IPS-NIHi11 (cell line): ENCODE measurements around the gene FSIP1.

ENCODE experiments used
- DNase-seq: peaks from one replicate; pipeline ENCODE4 v3.0.0; 2012; ENCODE audit warnings: mixed read lengths, low spot score

Gene FSIP1

GRCh38 chr15:39720081-39720480 lies 62.6 kb downstream of the FSIP1 start:
- no peak for DNase-seq

GRCh38 chr15:39719109-39719508 lies 63.5 kb downstream of the FSIP1 start:
- no peak for DNase-seq

DNA sequence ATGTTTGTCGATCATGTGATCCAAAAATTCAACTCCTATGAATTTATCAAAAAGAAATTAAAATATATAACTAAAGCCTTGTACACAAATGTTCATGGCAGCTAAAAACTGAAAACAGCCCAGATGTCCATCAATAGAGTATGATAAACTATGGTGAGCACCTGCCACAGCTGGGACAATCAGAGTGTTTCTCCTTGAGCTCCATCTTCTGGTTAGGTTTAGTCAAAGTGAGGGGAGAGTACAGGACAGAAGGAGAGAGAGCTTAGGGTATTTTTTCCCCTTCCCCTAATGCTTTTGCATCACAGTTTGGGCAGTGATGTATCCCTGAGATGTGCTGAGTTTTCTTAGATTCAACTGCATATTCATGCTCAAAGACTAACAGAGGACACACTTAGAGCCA lies 65.5 kb downstream of the FSIP1 start:
- DNase-seq, result no peak

DNA sequence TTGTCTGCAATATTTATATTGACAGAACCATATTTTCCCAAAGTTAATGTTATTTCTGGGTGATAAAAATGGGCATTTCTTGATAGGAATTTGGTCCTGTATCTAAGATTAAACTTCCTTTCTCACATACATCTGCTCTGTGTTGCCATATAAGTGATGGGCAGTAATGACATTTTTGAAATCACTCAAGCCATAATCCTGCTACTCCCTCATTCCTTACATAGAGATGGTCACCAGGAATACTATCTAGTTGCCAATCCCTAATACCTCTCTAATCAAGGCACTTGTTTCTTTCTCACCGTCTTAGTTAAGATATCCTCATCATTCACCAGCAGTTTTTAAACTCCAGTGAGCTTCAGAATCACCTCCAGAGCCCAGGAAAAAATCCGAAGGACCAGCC lies 68.4 kb downstream of the FSIP1 start:
- no peak for DNase-seq

- DNase-seq, result no peak
Measured at GRCh38 chr15:39713846-39714245, 68.8 kb downstream of the FSIP1 start.

GRCh38 chr15:39710681-39711080 lies 72.0 kb downstream of the FSIP1 start:
- DNase-seq, result no peak

DNA sequence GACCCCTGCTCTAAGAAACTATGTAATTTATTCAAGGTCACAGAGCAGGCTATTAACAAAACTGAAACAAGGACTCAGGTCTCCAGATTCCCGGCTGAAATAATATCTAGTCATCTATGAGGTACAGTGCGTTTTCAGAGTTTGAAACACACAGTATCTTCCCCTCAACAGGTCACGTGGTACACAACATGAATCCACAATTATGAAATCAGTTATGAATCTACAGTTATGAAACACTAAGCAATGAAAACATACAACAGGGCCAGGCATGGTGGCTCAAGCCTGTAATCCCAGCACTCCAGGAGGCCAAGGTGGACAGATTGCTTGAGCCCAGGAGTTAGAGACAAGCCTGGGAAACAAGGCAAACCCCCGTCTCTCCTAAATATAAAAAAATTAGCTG lies 72.7 kb downstream of the FSIP1 start:
- no peak for DNase-seq

DNA sequence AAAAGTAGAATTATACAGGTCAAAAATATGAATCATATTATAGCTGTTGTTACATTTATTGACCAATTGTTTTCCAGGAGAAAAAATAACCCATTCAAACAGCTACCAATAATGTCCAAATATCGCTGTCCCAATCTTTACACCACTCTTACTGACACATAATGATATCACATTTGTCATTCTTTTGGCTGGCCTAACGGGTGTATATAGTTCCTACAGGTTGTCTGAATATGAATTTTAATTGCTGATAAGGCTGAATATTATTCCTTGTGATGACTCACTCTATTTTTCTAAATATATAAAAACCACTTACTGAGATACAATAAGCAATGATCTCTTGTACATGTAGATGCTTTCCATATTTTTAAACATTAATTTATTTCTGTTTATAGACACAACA lies 76.4 kb downstream of the FSIP1 start:
- no peak for DNase-seq

- DNase-seq, result peak; percentile 27
Measured at GRCh38 chr15:39704689-39705088, 78.0 kb downstream of the FSIP1 start.

- DNase-seq, result no peak
Measured at GRCh38 chr15:39704235-39704634, 78.4 kb downstream of the FSIP1 start.

DNA sequence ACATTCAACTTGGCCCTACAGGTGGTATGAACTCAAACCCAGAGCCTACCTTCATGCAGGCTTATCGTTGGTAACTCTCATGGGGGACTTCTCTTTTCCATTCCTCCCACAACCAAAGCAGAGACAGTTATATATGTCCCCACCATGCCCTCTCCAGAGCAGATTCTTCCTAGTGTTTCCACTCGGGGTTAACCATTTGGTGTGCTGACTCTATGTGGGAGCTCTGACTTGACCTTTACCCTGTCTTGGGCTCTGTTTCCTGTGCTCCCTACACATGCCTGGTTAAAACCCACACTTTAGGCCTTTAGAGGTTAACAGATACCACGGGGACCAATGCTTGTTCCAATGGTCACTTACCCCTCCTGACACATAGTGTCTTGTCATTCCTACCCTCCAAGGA lies 80.7 kb downstream of the FSIP1 start:
- no peak for DNase-seq

DNA sequence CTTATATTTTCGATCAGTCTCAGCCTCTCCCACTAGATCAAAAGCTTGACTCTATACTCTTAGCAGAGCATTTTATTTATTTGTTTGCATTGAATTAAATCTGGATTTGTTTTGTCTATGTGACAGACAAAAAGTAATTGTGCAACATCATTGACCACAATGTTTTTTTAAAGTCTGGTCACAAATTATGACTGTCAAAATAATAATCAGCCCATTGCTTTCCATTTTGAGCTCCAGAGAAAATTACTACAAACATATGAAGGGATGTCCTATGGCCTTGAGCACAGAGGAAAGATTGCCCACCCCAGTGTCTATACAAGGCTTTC lies 82.3 kb downstream of the FSIP1 start:
- DNase-seq, result no peak

DNA sequence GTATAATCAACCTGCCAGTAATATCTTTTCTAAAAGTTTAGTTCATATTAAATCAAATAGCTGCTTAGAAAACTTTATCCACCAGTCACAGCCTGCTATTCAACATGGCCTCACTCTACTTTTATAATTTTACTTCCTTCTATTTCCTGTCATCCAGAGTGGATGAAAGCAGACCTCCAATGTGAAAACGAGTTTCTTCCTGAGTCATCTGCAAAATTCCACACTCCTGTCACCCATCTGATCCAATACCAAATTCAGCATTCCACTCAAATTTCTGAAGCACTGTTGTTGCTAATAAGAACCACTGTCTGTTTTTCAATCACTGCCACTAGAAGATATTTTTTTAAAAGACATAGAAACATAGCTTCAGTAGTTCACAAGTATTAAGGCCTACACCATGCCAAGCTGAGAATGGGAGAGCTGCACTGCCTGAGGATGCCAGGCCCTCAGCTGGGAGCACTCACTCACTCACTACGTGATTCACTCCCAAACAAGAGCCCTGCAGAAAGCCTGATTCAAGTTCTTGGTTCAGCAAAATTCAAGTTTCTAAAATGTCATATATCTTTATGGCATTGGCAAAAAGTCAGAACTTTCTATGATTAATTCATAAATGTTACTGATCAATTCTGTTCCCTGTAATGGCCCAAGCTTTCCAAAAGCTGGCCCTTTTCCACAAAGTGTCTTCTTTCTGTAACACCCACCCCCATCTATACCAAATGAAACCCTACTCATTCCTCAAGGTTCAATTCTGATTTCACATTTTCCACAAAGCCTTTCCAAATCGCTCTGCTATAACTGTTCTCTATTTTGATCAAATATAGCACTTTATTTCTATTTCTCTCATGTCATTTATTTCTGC lies 82.9 kb downstream of the FSIP1 start:
- DNase-seq, result no peak

- DNase-seq, result no peak
Measured at GRCh38 chr15:39698444-39699390, 83.9 kb downstream of the FSIP1 start.

DNA sequence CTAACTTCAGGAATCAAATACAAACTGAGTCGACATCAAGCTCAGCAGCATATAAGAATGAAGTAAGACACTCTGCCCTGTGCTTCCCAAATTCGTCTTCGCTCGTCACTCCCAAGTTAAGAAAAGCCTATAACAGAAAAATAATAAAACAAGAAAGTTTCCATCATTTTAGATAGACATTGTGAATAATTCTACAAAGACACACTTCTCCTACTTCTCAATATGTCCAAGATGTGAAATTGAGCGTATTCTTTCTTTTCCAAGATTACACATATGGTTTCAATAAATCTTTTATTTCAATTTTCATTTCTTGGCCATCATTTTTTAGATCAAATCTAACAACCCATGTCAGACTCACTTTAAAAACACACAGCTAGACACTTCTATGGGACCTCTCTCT lies 85.1 kb downstream of the FSIP1 start:
- DNase-seq, result no peak

GRCh38 chr15:39695793-39696192 lies 86.8 kb downstream of the FSIP1 start:
- DNase-seq, result no peak

GRCh38 chr15:39692356-39693327 lies 90.0 kb downstream of the FSIP1 start:
- DNase-seq, result peak; percentile 32

- DNase-seq, result no peak
Measured at GRCh38 chr15:39690881-39691634, 91.6 kb downstream of the FSIP1 start.

DNA sequence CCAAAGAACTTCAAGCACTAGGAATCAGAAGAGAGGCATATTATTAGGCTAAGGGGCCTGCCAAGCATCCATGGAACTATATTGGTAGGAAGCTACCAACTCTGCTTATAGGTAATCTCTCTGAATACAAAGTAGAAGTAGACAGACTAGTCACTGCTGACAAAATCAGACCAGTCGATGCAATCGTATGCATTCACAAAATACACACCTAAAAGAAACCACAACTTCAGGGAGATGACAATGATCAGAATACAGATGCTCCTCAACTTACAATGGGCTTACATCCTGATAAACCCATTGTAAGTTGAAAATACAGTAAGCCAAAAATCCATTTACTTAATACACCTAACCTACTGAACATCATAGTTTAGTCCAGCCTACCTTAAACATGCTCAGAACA lies 94.7 kb downstream of the FSIP1 start:
- DNase-seq, result no peak

DNA sequence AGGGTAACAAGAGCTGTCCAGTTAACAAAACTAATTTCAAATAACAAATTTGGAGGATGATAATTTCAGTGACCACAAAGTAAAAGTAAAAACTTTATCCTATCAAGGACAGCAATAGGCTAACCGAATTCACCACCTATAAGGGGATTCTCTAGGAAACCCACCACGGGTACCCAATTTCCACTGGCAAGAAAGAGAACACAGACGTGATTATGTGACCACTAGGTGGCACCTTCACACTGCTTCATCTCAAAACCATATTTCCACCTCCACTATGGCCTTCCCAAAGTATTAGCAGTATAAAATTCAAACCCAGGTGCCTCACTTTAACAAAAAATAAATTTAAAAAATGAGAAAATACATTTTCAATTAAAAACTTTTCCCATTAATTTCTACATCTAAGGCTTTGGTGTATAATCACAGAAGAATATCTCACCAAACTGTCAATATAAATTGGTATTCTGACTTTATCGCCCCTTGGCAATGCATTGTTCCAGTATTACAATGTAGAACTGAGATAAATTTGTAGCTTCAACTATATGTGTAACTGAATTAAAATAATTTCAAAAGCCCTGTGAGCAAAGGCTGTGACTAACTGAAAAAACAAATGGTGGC lies 96.5 kb downstream of the FSIP1 start:
- peak; percentile 60 for DNase-seq

DNA sequence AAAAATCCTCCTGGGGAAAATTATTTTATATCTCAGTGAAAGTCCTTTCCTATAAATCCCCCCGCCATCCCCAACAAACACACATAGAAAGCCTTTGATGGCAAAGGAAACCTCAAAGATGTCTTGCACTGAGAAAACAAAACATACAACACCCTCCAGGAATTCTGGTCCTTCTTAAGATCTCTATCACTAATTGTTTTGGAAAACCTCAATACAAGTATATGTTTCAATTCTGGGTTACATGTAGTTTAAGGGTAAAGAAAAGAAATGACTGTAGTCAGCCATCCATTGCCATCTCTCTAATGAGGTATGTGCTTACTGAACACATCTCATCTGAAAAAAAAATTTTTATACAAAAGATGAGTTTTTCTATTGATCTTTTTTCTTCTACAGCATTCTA lies 97.3 kb downstream of the FSIP1 start:
- DNase-seq, result no peak
